ENCODE data around the gene TNFAIP8.

Gene TNFAIP8

DNA sequence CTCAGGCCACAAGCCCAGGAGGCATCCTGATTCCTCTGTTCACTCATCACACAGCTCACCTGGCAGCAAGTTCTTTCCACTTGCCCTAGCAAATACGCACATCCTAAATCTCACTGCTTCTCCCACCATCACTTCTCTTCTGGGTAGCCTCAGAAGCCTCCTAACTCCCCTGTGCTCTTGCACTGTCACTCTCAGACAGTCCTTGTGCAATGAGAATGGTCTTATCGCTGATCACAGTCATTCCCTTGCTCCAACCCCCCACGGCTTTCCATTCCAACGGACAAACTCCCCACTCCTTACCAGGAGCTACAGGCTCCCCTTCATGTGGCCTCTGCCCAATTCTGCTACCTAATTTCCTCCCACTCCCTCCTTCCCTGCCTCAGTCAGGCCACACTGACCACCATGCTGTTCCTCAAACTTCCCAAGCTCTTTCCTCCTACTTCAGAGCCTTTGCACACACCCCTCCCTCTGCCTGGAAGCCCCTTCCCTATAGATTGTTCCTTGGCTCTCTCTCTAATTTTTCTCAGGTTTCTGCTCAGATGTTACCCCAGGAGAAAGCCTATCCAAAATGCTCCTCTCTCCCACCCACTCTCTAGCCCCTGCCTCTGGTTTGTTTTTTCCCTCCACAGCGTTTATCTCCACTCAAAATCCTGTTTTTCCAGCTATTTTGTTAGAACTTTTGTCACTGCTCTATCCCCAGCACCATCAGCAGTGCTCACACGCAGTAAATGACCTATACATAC, 34.1 kb upstream of the TNFAIP8 start:
- Histone ChIP-seq H3K4me3 (ENCODE audit: low read length) (no peak overlapping the region), H2AFZ (ENCODE audit: low read depth, low read length) (no peak overlapping the region), H3K27me3 (ENCODE audit: insufficient read depth, low read length) (no peaks in the 10 kb centered on the region), H3K9me3 (ENCODE audit: low read length) (no peaks in the 10 kb centered on the region), H3K4me1 (ENCODE audit: insufficient read depth, low read length) (no peaks in the 10 kb centered on the region), H3K36me3 (ENCODE audit: insufficient read depth, low read length) (no peaks in the 10 kb centered on the region)

DNA sequence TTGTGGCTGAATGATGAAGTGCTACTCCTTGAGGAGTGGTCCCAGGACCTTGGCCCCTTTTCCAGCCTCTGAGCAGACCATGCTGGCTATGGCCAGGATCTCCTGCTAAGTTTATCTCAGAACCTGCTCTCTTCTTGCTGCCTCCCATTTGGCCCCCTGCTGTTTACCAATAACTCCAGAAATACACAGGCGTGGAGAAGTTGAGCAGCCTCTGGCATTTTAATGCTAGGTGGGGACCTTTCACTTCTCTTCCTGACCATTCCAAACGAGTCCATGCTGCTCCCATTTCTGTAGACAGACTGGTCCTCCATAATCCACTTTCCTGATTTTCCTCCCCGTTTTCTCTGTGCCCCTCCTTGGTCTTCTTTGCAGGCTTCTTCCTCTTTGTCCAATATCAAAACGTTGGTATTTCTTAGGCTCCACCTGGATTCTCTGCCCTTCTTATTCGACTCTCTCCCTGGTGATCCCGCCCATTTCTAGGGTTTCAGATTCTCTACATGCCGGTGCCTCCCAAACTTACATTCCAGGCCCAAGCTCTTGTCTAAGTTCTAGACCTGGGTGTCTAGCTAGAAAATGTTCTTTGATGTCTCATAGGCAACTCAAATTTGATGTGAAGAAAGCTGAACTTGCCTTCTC, 33.4 kb upstream of the TNFAIP8 start:
- Histone ChIP-seq H3K36me3 (ENCODE audit: insufficient read depth, low read length) (no peaks in the 10 kb centered on the region), H3K4me1 (ENCODE audit: insufficient read depth, low read length) (no peaks in the 10 kb centered on the region)

DNA sequence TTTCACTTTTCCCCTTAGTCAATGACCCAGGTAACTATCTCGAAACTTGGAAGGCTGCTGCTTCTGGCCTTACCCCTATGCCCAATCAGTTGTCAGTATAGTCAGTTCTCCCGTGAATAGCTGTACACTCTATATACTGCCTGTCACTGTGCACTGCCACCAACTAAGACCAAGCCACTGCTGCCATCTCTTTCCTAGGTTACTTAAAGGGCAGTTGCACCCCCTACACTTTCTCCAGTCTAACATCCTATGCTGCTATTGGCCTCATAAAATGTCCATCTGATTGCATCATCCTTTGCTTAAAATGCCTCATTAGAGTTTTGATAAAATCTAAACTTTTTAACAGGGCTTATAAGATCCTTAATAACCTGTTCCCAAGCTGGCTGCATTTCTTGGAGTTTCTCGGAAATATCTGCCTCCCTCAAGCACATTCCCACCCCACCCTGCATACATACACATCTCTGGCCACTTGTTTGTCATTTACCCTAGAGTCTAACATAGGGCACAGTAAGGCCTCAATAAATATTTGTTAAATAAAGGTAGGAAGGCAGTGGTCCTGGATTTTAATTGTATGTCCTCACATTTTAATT, 32.8 kb upstream of the TNFAIP8 start:
- Histone ChIP-seq H3K27me3 (ENCODE audit: insufficient read depth, low read length) (no peaks in the 10 kb centered on the region), H3K4me1 (ENCODE audit: insufficient read depth, low read length) (peaks cover under 1% of the 10 kb centered on the region)

More for the DNA sequence above, 33.4 kb upstream of the TNFAIP8 start:
- no peaks in the 10 kb centered on the region for H3K27me3 ChIP-seq (ENCODE audit: insufficient read depth, low read length)
- no peak overlapping the region for H3K4me3 ChIP-seq (ENCODE audit: low read length)
- H2AFZ ChIP-seq (ENCODE audit: low read depth, low read length): no peak overlapping the region
- H3K9me3 ChIP-seq (ENCODE audit: low read length): no peaks in the 10 kb centered on the region

DNA sequence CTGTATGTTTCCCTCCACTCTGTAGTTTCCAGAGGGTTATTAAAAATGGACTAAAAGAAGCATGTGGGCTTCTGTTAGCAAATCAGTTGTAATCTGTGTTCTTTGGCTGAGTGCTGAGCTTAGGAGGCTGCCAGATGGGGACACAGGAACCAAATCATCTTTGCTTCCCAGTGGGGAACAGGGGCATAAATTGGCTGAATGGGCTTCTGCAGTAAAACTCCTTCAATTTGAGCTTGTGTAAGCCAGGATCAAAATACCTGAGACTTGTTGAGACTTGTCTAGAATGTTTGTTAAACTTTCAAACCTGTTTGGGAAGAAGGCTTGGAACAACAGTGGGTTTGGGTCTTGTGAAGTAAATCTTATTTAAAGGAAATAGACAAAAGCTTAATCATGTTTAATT, 32.2 kb upstream of the TNFAIP8 start:
- H3K36me3 ChIP-seq (ENCODE audit: insufficient read depth, low read length): no peaks in the 10 kb centered on the region
- H2AFZ ChIP-seq (ENCODE audit: low read depth, low read length): no peak overlapping the region
- H3K4me1 ChIP-seq (ENCODE audit: insufficient read depth, low read length): peaks cover 6% of the 10 kb centered on the region
- H3K9me3 ChIP-seq (ENCODE audit: low read length): no peaks in the 10 kb centered on the region
- H3K4me3 ChIP-seq (ENCODE audit: low read length): no peak overlapping the region
- H3K27me3 ChIP-seq (ENCODE audit: insufficient read depth, low read length): no peaks in the 10 kb centered on the region

More for the DNA sequence above, 32.8 kb upstream of the TNFAIP8 start:
- Histone ChIP-seq H2AFZ (ENCODE audit: low read depth, low read length) (no peak overlapping the region), H3K4me3 (ENCODE audit: low read length) (no peak overlapping the region), H3K9me3 (ENCODE audit: low read length) (no peaks in the 10 kb centered on the region), H3K36me3 (ENCODE audit: insufficient read depth, low read length) (no peaks in the 10 kb centered on the region)

DNA sequence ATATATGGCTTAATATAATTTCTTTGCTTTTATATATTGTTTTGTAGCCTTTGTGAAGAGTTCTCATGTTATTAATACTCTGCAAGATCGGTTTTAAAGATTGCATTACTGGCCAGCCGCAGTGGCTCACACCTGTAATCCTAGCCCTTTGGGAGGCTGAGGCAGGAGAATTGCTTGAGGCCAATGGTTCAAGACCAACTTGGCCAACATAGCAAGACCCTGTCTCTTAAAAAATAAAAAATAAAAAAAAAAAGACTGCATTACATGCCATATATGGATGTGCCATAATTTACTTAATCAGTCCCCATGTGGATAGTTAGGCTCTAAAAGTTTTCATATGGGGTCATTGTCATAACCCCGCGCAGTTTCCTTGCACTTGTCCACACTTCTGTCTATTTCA, 31.0 kb upstream of the TNFAIP8 start:
- H3K36me3 ChIP-seq (ENCODE audit: insufficient read depth, low read length): no peaks in the 10 kb centered on the region
- H3K27me3 ChIP-seq (ENCODE audit: insufficient read depth, low read length): no peaks in the 10 kb centered on the region
- H3K4me3 ChIP-seq (ENCODE audit: low read length): no peak overlapping the region
- no peaks in the 10 kb centered on the region for H3K9me3 ChIP-seq (ENCODE audit: low read length)
- H2AFZ ChIP-seq (ENCODE audit: low read depth, low read length): no peak overlapping the region
- peaks cover 6% of the 10 kb centered on the region for H3K4me1 ChIP-seq (ENCODE audit: insufficient read depth, low read length)

DNA sequence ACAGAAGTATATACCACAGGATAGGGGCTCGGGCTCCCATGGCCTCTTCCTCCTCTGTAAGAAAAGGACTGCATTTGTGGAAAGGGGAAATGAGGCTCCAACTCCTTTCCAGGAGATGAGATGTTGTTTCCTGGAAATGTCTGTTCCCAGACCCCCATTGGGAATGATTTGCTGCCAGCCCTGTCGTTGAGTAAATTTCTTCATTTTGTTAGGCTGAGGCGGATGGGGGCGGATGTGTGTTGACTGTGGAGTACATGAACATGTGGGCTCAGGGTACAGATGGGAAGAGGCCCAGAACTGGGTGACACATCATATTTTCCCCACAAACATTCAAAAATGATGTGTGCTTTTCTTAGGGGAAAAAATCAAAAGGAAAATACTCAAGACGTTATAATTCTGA, 28.8 kb upstream of the TNFAIP8 start:
- Histone ChIP-seq H2AFZ (ENCODE audit: low read depth, low read length) (no peak overlapping the region), H3K4me1 (ENCODE audit: insufficient read depth, low read length) (peaks cover 6% of the 10 kb centered on the region), H3K9me3 (ENCODE audit: low read length) (no peaks in the 10 kb centered on the region), H3K4me3 (ENCODE audit: low read length) (no peak overlapping the region), H3K36me3 (ENCODE audit: insufficient read depth, low read length) (no peaks in the 10 kb centered on the region), H3K27me3 (ENCODE audit: insufficient read depth, low read length) (no peaks in the 10 kb centered on the region)

DNA sequence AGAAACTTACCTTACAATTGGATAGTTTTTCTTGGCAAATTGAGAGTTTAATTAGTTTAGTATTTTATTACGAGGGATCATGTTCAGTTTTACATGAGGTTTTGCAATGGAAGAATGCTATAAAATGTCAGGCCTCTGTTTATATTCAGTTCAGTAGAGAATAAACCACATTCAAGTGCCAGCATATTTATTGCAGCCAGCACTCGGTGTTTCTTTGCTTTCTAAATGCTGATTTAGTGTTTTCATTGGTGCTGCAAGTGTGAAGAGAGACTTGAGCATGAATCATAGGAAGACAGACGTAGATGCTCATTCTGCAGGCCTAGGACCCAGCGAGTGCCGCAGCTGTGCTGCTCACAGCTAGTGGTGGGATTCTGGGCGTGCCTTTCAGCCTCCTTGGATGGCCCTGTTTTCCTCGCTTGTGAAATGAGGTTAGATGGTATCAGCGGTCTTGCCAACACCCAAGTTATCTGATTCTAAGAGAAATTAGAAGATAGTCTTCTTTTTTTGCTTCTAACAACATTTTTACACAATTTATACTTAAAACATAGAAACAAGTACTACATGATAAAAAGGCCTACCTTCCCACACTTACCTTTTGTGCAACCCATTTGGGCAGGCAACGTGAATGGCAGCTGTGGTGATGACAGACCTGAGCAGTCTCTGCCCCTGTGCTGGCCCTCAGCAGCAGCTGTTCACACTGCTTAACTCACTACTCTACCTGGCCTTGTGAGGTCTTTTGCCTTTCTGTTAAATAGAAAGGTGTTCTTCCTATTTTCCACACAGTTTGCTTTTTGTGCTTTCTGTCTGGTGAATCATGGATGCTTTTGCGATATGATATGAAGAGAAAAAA, 26.8 kb upstream of the TNFAIP8 start:
- H3K4me3 ChIP-seq (ENCODE audit: low read length): no peak overlapping the region
- peaks cover 6% of the 10 kb centered on the region for H3K4me1 ChIP-seq (ENCODE audit: insufficient read depth, low read length)

DNA sequence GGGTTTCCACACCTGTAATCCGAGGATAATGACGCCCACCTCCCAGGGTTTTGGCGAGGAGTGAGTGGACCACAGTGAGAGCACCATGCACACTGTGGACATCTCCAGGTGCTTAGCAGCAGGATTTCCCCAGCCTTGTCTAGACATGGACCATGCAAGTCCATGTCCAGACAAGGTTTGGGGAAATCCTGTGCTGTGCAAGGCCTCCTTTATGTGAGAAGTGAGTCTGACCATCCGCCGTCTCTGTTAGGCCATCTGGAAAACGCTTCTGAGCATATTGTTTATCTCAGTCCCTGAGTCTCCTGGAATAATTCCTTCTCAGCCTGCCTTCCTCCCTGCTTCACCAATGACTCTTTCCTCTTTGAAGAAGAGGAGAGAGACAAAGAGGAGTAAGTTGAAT, 26.2 kb upstream of the TNFAIP8 start:
- H3K4me3 ChIP-seq (ENCODE audit: low read length): no peak overlapping the region
- H3K36me3 ChIP-seq (ENCODE audit: insufficient read depth, low read length): no peaks in the 10 kb centered on the region
- no peak overlapping the region for H2AFZ ChIP-seq (ENCODE audit: low read depth, low read length)
- peaks cover 6% of the 10 kb centered on the region for H3K4me1 ChIP-seq (ENCODE audit: insufficient read depth, low read length)
- H3K9me3 ChIP-seq (ENCODE audit: low read length): no peaks in the 10 kb centered on the region
- H3K27me3 ChIP-seq (ENCODE audit: insufficient read depth, low read length): no peaks in the 10 kb centered on the region

More for the DNA sequence above, 26.8 kb upstream of the TNFAIP8 start:
- Histone ChIP-seq H3K27me3 (ENCODE audit: insufficient read depth, low read length) (no peaks in the 10 kb centered on the region), H3K36me3 (ENCODE audit: insufficient read depth, low read length) (no peaks in the 10 kb centered on the region), H2AFZ (ENCODE audit: low read depth, low read length) (no peak overlapping the region), H3K9me3 (ENCODE audit: low read length) (no peaks in the 10 kb centered on the region)

DNA sequence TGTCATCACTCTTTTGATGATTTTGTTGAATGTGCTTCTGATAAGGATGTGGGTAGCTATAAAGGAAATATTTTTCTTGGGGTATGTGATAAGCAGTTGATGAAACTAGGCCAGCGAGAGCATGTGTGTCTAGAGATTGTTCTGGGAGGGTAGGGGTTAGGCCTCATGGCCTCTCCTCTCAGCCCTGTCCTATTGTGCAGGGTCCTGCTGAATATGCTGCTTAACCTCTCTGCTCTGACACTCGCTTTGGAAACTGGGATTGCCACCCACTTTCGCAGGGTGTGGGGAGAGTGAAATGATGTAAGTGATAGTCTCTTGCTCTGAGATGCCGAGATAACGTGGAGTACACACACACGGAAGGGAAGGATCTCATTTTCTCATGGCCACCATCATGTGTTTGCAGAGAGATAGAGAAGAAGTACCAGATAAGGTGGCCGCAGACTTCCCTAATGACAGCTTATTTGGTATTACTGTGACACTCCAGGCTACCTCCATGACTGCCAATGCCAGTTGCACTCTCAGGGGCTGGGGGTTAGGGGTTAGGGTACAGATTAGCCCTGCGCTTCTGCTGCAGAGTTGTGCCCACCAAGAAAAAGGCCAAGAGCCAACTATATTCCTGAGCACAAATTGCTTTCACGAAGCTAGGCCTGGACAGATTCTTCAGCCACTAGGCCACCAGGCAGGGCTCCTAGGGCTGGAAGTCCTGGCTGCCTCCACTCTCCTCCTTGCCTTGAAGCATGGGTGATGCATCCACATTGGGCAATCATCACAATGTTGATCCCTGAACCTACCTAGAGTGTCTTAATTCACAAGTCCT, 25.2 kb upstream of the TNFAIP8 start:
- H3K4me1 ChIP-seq (ENCODE audit: insufficient read depth, low read length): peaks cover 6% of the 10 kb centered on the region
- H3K9me3 ChIP-seq (ENCODE audit: low read length): no peaks in the 10 kb centered on the region
- H2AFZ ChIP-seq (ENCODE audit: low read depth, low read length): no peak overlapping the region
- H3K4me3 ChIP-seq (ENCODE audit: low read length): no peak overlapping the region
- no peaks in the 10 kb centered on the region for H3K27me3 ChIP-seq (ENCODE audit: insufficient read depth, low read length)
- H3K36me3 ChIP-seq (ENCODE audit: insufficient read depth, low read length): no peaks in the 10 kb centered on the region

DNA sequence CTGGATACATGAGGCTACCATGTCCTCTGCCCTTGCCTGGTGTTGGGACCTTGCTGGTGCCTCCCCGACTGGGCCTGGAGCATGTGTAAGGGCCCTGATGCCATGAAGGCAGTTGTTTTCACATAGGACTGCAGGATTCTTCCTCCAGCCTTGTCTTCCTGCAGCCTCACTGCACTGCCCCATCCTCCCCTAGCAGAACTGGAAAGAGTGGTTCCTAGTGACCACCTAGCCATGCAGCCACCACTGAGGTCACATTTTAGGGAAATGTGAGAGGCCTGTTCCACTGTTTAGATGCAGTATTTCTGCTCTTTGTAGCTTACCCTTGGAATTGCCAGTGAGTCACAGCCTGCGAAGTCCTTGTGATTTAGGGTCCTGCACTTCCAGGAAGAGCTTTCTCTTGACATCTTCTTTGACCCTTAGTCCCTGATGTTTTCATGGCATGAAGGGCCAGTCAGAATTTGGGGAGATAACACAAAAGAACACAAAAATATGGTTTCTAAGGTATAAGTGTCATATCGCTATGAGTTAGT, 24.2 kb upstream of the TNFAIP8 start:
- no peak overlapping the region for H2AFZ ChIP-seq (ENCODE audit: low read depth, low read length)
- no peaks in the 10 kb centered on the region for H3K9me3 ChIP-seq (ENCODE audit: low read length)
- no peak overlapping the region for H3K4me3 ChIP-seq (ENCODE audit: low read length)
- no peaks in the 10 kb centered on the region for H3K36me3 ChIP-seq (ENCODE audit: insufficient read depth, low read length)
- H3K4me1 ChIP-seq (ENCODE audit: insufficient read depth, low read length): peaks cover 6% of the 10 kb centered on the region
- no peaks in the 10 kb centered on the region for H3K27me3 ChIP-seq (ENCODE audit: insufficient read depth, low read length)

DNA sequence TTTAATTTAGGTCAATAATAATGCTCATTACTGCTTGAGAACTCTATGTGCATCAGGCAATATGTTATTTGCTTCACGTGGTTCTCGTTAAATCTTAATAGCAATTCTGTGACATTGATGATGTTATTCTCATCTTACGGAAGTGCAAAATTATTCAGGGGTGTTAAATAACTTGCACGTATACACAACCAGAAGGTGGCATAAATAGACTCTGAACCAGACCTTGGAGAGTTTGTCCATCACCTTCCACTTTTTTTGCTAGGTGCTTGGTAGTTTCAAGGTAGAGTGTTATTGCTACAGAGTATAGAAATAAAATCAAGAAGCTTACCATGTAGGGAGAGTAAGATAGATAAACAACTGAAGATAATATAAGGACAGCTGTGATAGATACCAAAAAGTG, 23.6 kb upstream of the TNFAIP8 start:
- H3K27me3 ChIP-seq (ENCODE audit: insufficient read depth, low read length): no peaks in the 10 kb centered on the region
- H3K36me3 ChIP-seq (ENCODE audit: insufficient read depth, low read length): no peaks in the 10 kb centered on the region
- no peaks in the 10 kb centered on the region for H3K9me3 ChIP-seq (ENCODE audit: low read length)
- no peak overlapping the region for H2AFZ ChIP-seq (ENCODE audit: low read depth, low read length)
- H3K4me3 ChIP-seq (ENCODE audit: low read length): no peak overlapping the region
- peaks cover 6% of the 10 kb centered on the region for H3K4me1 ChIP-seq (ENCODE audit: insufficient read depth, low read length)

DNA sequence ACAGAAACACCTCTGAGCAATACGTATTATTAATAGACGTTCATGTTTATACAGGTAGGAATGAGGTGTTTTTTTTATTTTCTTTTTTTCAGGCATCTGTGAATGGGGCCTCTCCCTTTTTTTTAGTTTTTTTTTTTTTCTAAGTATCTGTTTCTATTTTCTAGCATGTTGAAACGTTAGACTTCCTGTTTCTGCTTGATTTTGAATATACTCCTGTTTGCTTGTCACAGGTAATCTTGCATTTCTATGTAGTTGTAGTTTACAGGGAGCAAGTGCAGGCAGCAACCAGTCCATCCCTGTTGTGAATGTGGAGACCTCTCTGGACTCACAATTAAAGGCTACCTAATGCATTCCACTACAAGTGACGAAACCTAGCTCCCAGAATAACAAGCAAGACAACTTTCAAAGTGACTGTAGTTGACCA, 22.8 kb upstream of the TNFAIP8 start:
- Histone ChIP-seq H3K36me3 (ENCODE audit: insufficient read depth, low read length) (no peaks in the 10 kb centered on the region), H3K4me3 (ENCODE audit: low read length) (no peak overlapping the region), H3K4me1 (ENCODE audit: insufficient read depth, low read length) (peaks cover 6% of the 10 kb centered on the region), H2AFZ (ENCODE audit: low read depth, low read length) (no peak overlapping the region), H3K9me3 (ENCODE audit: low read length) (no peaks in the 10 kb centered on the region), H3K27me3 (ENCODE audit: insufficient read depth, low read length) (no peaks in the 10 kb centered on the region)
